Astrocyte (in vitro differentiated cells and primary cell): ENCODE measurements around the gene CERS1. TPM values are rescaled to one million over a fixed set of nuclear protein-coding genes. Genes with fewer than 3 reads are reported as not detected.

Experiments used
- DNase-seq: peaks from one replicate; pipeline ENCODE4 v3.0.0-alpha.2; 2010; ENCODE audit warnings: low read depth
- FAIRE-seq: peaks from 2 replicates; lab custom pipeline; 2011; peaks lifted over from hg19 to GRCh38; lab: Jason Lieb, UNC
- H2AFZ ChIP-seq: 2 replicates; pipeline ENCODE4 v1.6.0; 2012; ENCODE audit warnings: low read depth, low read length, inconsistent platforms
- H3K27ac ChIP-seq: 2 replicates; pipeline ENCODE4 v1.5.1; 2011; ENCODE audit warnings: low read depth, low read length, inconsistent platforms
- H3K27me3 ChIP-seq: 2 replicates; pipeline ENCODE4 v1.6.0; 2011; ENCODE audit warnings: low read length, inconsistent platforms; ENCODE audit not compliant: insufficient read depth
- H3K36me3 ChIP-seq: 2 replicates; pipeline ENCODE4 v1.5.1; 2011; ENCODE audit warnings: low read length, inconsistent platforms; ENCODE audit not compliant: insufficient read depth
- H3K4me1 ChIP-seq: 2 replicates; pipeline ENCODE4 v1.5.1; 2011; ENCODE audit warnings: low read length, inconsistent platforms; ENCODE audit not compliant: insufficient read depth
- H3K4me2 ChIP-seq: 2 replicates; pipeline ENCODE4 v1.6.0; 2012; ENCODE audit warnings: low read length, inconsistent platforms
- H3K4me3 ChIP-seq: 2 replicates; pipeline ENCODE4 v1.5.1; 2011; ENCODE audit warnings: low read depth, mild to moderate bottlenecking, low read length, inconsistent platforms; ENCODE audit not compliant: insufficient read depth
- H3K79me2 ChIP-seq: 2 replicates; pipeline ENCODE4 v1.6.0; 2012; ENCODE audit warnings: mild to moderate bottlenecking, low read length, inconsistent platforms; ENCODE audit not compliant: insufficient read depth
- H3K9ac ChIP-seq: 2 replicates; pipeline ENCODE4 v1.6.0; 2012; ENCODE audit warnings: mild to moderate bottlenecking, low read length, inconsistent platforms
- H3K9me3 ChIP-seq: 2 replicates; pipeline ENCODE4 v1.5.1; 2012; ENCODE audit warnings: low read depth, mild to moderate bottlenecking, low read length, inconsistent platforms; ENCODE audit not compliant: insufficient read depth
- H4K20me1 ChIP-seq: 2 replicates; pipeline ENCODE4 v1.6.0; 2012; ENCODE audit warnings: low read length, inconsistent platforms; ENCODE audit not compliant: insufficient read depth
- H3K27ac Mint-ChIP-seq: one replicate; pipeline ENCODE4 v1.8.0; 2021; ENCODE audit warnings: mild to moderate bottlenecking, mixed read lengths; ENCODE audit not compliant: unreplicated experiment
- H3K27me3 Mint-ChIP-seq: one replicate; pipeline ENCODE4 v1.8.0; 2021; ENCODE audit warnings: low read depth, mixed read lengths; ENCODE audit not compliant: unreplicated experiment
- H3K36me3 Mint-ChIP-seq: one replicate; pipeline ENCODE4 v1.8.0; 2021; ENCODE audit warnings: low read depth, mixed read lengths; ENCODE audit not compliant: unreplicated experiment
- H3K4me1 Mint-ChIP-seq: one replicate; pipeline ENCODE4 v1.8.0; 2021; ENCODE audit warnings: low read depth, mixed read lengths; ENCODE audit not compliant: unreplicated experiment
- H3K4me3 Mint-ChIP-seq: one replicate; pipeline ENCODE4 v1.8.0; 2021; ENCODE audit warnings: mild to moderate bottlenecking, moderate library complexity, mixed read lengths; ENCODE audit not compliant: unreplicated experiment
- H3K9me3 Mint-ChIP-seq: one replicate; pipeline ENCODE4 v1.8.0; 2021; ENCODE audit warnings: mild to moderate bottlenecking, mixed read lengths; ENCODE audit not compliant: unreplicated experiment
- CTCF ChIP-seq: IDR thresholded peaks from 2 replicates; pipeline ENCODE4 v1.5.1; 2011; ENCODE audit warnings: low read depth, mild to moderate bottlenecking, inconsistent platforms, low read length, moderate library complexity; ENCODE audit not compliant: insufficient read depth
- EZH2 ChIP-seq: IDR thresholded peaks from 2 replicates; pipeline ENCODE4 v1.6.1; 2012; ENCODE audit warnings: mild to moderate bottlenecking, low read length, inconsistent platforms; ENCODE audit not compliant: insufficient read depth
- total RNA-seq: library from RNA; stranded (reverse); gene quantifications from 2 replicates; pipeline ENCODE4 v1.2.1, GENCODE V29; 2021

CERS1 gene
- total RNA-seq, 1 donor from 2014 or later: 6.8 TPM

GRCh38 chr19:18858906-18859646, 36.9 kb downstream of the CERS1 start:
- H2AFZ ChIP-seq: no peak overlapping the region
- H3K4me1 ChIP-seq: no peaks in the 10 kb centered on the region
- H4K20me1 ChIP-seq: peaks cover 77% of the 10 kb centered on the region
- H3K27ac Mint-ChIP-seq: no peak overlapping the region
- no peak overlapping the region for H3K27ac ChIP-seq
- no peak overlapping the region for H3K4me3 Mint-ChIP-seq
- no peaks in the 10 kb centered on the region for H3K4me1 Mint-ChIP-seq
- H3K79me2 ChIP-seq: peaks cover 4% of the 10 kb centered on the region
- peaks cover 21% of the 10 kb centered on the region for H3K36me3 Mint-ChIP-seq
- no peak overlapping the region for H3K4me2 ChIP-seq
- no peak overlapping the region for H3K4me3 ChIP-seq
- H3K36me3 ChIP-seq: peaks cover 32% of the 10 kb centered on the region
- H3K27me3 ChIP-seq: no peaks in the 10 kb centered on the region
- no peaks in the 10 kb centered on the region for H3K9me3 Mint-ChIP-seq
- H3K27me3 Mint-ChIP-seq: no peaks in the 10 kb centered on the region
- FAIRE-seq (no peak), DNase-seq (no peak)
- TF ChIP-seq EZH2 (no peak), CTCF (no peak)
- H3K9me3 ChIP-seq: no peaks in the 10 kb centered on the region
- no peak overlapping the region for H3K9ac ChIP-seq

- H3K9me3 ChIP-seq: no peaks in the 10 kb centered on the region
- H3K4me3 ChIP-seq: no peak overlapping the region
- peaks cover 37% of the 10 kb centered on the region for H3K36me3 ChIP-seq
- Mint-ChIP-seq H3K4me3 (no peak overlapping the region), H3K4me1 (no peaks in the 10 kb centered on the region), H3K9me3 (no peaks in the 10 kb centered on the region), H3K27ac (no peak overlapping the region), H3K36me3 (peaks cover 25% of the 10 kb centered on the region), H3K27me3 (no peaks in the 10 kb centered on the region)
- H4K20me1 ChIP-seq: peaks cover 84% of the 10 kb centered on the region
- no peak overlapping the region for H2AFZ ChIP-seq
- DNase-seq: no peak
- H3K79me2 ChIP-seq: peaks cover 13% of the 10 kb centered on the region
- no peak for FAIRE-seq
- no peak for TF ChIP-seq EZH2
- no peak for TF ChIP-seq CTCF
- no peak overlapping the region for H3K4me2 ChIP-seq
- H3K9ac ChIP-seq: no peak overlapping the region
- H3K27ac ChIP-seq: no peak overlapping the region
- no peaks in the 10 kb centered on the region for H3K27me3 ChIP-seq
- H3K4me1 ChIP-seq: no peaks in the 10 kb centered on the region
These were observed 38.7 kb downstream of the CERS1 start for GRCh38 chr19:18857223-18857622.

GRCh38 chr19:18856385-18857126, 39.4 kb downstream of the CERS1 start:
- Histone ChIP-seq H3K4me2 (no peak overlapping the region), H3K79me2 (peaks cover 18% of the 10 kb centered on the region), H3K9me3 (no peaks in the 10 kb centered on the region), H4K20me1 (peaks cover 91% of the 10 kb centered on the region), H3K4me1 (no peaks in the 10 kb centered on the region), H3K27ac (no peak overlapping the region), H3K9ac (no peak overlapping the region), H3K27me3 (no peaks in the 10 kb centered on the region), H3K4me3 (no peak overlapping the region), H3K36me3 (peaks cover 39% of the 10 kb centered on the region), H2AFZ (no peak overlapping the region)
- peak overlapping the region; percentile 53 for H3K27ac Mint-ChIP-seq
- FAIRE-seq: no peak
- H3K36me3 Mint-ChIP-seq: peaks cover 24% of the 10 kb centered on the region
- H3K4me3 Mint-ChIP-seq: no peak overlapping the region
- H3K27me3 Mint-ChIP-seq: no peaks in the 10 kb centered on the region
- TF ChIP-seq CTCF (peak; percentile 26), EZH2 (no peak)
- H3K4me1 Mint-ChIP-seq: no peaks in the 10 kb centered on the region
- no peak for DNase-seq
- no peaks in the 10 kb centered on the region for H3K9me3 Mint-ChIP-seq
